Common myeloid progenitor, CD34-positive (primary cell): ENCODE results near the gene COG4.
"Not testable (repeated sequence)": the region's sequence is repeated elsewhere in the genome, so short reads cannot be mapped to it uniquely, and the experiment has no call there.

Source experiments
- CTCF ChIA-PET: fragments of 350-600 bp; sonication (Branson Sonifier 250); formaldehyde crosslinking; loops from one replicate; lab custom pipeline; 2021; ENCODE audit warnings: antibody characterized with exemption; lab: Charles Lee
- POLR2A ChIA-PET: fragments of 350-600 bp; sonication (Branson Sonifier 250); formaldehyde crosslinking; loops from one replicate; lab custom pipeline; 2021; ENCODE audit warnings: antibody characterized with exemption; lab: Charles Lee
- DNase-seq, 3 donors: peaks; one replicate each; pipeline versions ENCODE4 v3.0.0 to v3.0.0-alpha.2; 2013
- H3K27ac ChIP-seq, 2 experiments: 1 replicate in 1 of 2; 2 replicates in 1 of 2; pipeline ENCODE4 v1.7.0; 2013; ENCODE audit warnings: inconsistent platforms in 2 of 2, low read length in 2 of 2, mild to moderate bottlenecking in 2 of 2, low read depth in 1 of 2, moderate library complexity in 1 of 2; ENCODE audit not compliant: severe bottlenecking in 2 of 2, insufficient read depth in 1 of 2, poor library complexity in 1 of 2
- H3K27me3 ChIP-seq, 5 experiments: replicated peaks in 2 of 5; 1 replicate in 3 of 5; 2 replicates in 2 of 5; pipeline versions ENCODE4 v1.6.1 to v1.7.0; 2013; ENCODE audit warnings: low read length in 4 of 5, mild to moderate bottlenecking in 2 of 5, moderate library complexity in 2 of 5, inconsistent platforms in 1 of 5; ENCODE audit not compliant: insufficient read depth in 5 of 5, control insufficient read depth in 4 of 5
- H3K36me3 ChIP-seq, 4 experiments: 1 replicate in 2 of 4; 2 replicates in 2 of 4; pipeline versions ENCODE4 v1.6.1 to v1.7.0; 2013; ENCODE audit warnings: low read length in 3 of 4, control low read depth in 1 of 4, mild to moderate bottlenecking in 1 of 4; ENCODE audit not compliant: control insufficient read depth in 4 of 4, insufficient read depth in 4 of 4
- H3K4me1 ChIP-seq, 4 experiments: 1 replicate in 3 of 4; 2 replicates in 1 of 4; pipeline versions ENCODE4 v1.6.1 to v1.7.1; 2013; ENCODE audit warnings: low read length in 3 of 4, mild to moderate bottlenecking in 3 of 4, control low read depth in 1 of 4, inconsistent platforms in 1 of 4, moderate library complexity in 1 of 4; ENCODE audit not compliant: control insufficient read depth in 4 of 4, insufficient read depth in 4 of 4; ENCODE audit errors: control extremely low read depth in 1 of 4
- H3K4me3 ChIP-seq, 7 experiments: 1 replicate in 4 of 7; 2 replicates in 3 of 7; pipeline versions ENCODE4 v1.5.1 to v1.7.0; 2013; ENCODE audit warnings: mild to moderate bottlenecking in 7 of 7, low read length in 6 of 7, moderate library complexity in 6 of 7, inconsistent platforms in 2 of 7, low read depth in 2 of 7, control low read depth in 1 of 7; ENCODE audit not compliant: insufficient read depth in 4 of 7, control insufficient read depth in 1 of 7; ENCODE audit errors: extremely low read depth in 1 of 7
- H3K9me3 ChIP-seq, 5 experiments: 1 replicate in 4 of 5; 2 replicates in 1 of 5; pipeline versions ENCODE4 v1.6.1 to v1.7.1; 2013; ENCODE audit warnings: low read length in 4 of 5, mild to moderate bottlenecking in 2 of 5, inconsistent platforms in 1 of 5, low read depth in 1 of 5, moderate library complexity in 1 of 5; ENCODE audit not compliant: control insufficient read depth in 4 of 5, insufficient read depth in 2 of 5; ENCODE audit errors: control extremely low read depth in 1 of 5
- WGBS: methylation state at CpG from one replicate; pipeline ENCODE4 v1.1.5; 2013; ENCODE audit not compliant: insufficient coverage; 5-methylcytosine and 5-hydroxymethylcytosine counted together

Gene COG4

GRCh38 chr16:70454222-70455034 lies 68.9 kb downstream of the COG4 start, which contains the start of gene FCSK:
TSS of gene FCSK (plus strand) at chr16:70454595. CDS start at chr16:70463191, 8,596 bp downstream.
- peaks cover 6 to 12% (median 7%) of the 10 kb centered on the region in 4 experiments for H3K4me1 ChIP-seq
- no peaks in the 10 kb centered on the region for H3K36me3 ChIP-seq
- peak; percentile 73 to 86 (median 76) for DNase-seq
- peak within 1 kb of the TSS; percentile 99 for H3K27ac ChIP-seq
- H3K27me3 ChIP-seq = peaks cover 0 to 12% (median 0%) of the 10 kb centered on the region in 5 experiments
- ChIA-PET POLR2A (interaction anchor here (1.0 kb wide), 1 partner anchor 21 kb away, joined by 3 read pairs; no protein-coding TSS in a partner anchor), CTCF (interaction anchor here (0.9 to 2.1 kb wide), 11 partner anchors 10 to 77 kb away, joined by 3 to 10 read pairs (median 4); no protein-coding TSS in a partner anchor)
- H3K9me3 ChIP-seq = no peaks in the 10 kb centered on the region
- H3K4me3 ChIP-seq = peak within 1 kb of the TSS; percentile 81 to 93 (median 87)
- WGBS = 0% methylated on average over 50 of the region's 67 CpGs

DNA sequence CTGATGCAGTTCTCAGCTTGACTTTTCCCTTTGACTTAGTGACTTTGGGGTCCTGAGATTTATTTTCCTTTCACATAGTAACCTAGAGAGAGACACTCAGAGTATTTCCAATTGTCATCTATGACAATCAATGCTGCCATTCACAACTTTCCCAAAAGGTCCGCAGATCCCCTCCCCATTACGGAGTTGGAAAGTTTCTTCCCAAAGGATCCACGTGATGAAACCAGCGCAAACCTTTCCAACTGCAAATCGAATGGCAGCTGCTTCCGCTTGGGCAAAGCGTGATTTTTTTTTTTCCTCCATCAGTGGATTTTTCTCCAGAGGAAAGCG lies 69.5 kb downstream of the COG4 start:
- Histone ChIP-seq H3K4me1 (peaks cover 6 to 12% (median 7%) of the 10 kb centered on the region in 4 experiments), H3K36me3 (no peaks in the 10 kb centered on the region), H3K27ac (peak overlapping the region; percentile 99), H3K9me3 (no peaks in the 10 kb centered on the region), H3K27me3 (peaks cover 0 to 12% (median 0%) of the 10 kb centered on the region in 5 experiments), H3K4me3 (peak overlapping the region; percentile 81 to 93 (median 87))
- no peak for DNase-seq
- 0% methylated on average over 7 of the region's 8 CpGs for WGBS
- ChIA-PET POLR2A (interaction anchor here (1.0 kb wide), 1 partner anchor 20 kb away, joined by 3 read pairs; no protein-coding TSS in a partner anchor), CTCF (interaction anchor here (1.0 to 2.1 kb wide), 8 partner anchors 10 to 77 kb away, joined by 3 to 10 read pairs (median 4); no protein-coding TSS in a partner anchor)

GRCh38 chr16:70453117-70453891 lies 70.0 kb downstream of the COG4 start:
- H3K27ac ChIP-seq = peak overlapping the region in 1 of 2 experiments; percentile 99
- DNase-seq = no peak
- H3K4me1 ChIP-seq = peaks cover 6 to 12% (median 7%) of the 10 kb centered on the region in 4 experiments
- 98% methylated on average over 8 of the region's 11 CpGs for WGBS
- no peaks in the 10 kb centered on the region for H3K9me3 ChIP-seq
- H3K4me3 ChIP-seq = peak overlapping the region in 6 of 7 experiments; percentile 81 to 93 (median 86)
- no peaks in the 10 kb centered on the region for H3K36me3 ChIP-seq
- ChIA-PET POLR2A (interaction anchor here (1.0 kb wide), 1 partner anchor 19 kb away, joined by 3 read pairs; no protein-coding TSS in a partner anchor), CTCF (interaction anchor here (1.0 to 2.1 kb wide), 9 partner anchors 11 to 76 kb away, joined by 3 to 10 read pairs (median 4); no protein-coding TSS in a partner anchor)
- H3K27me3 ChIP-seq = peaks cover 0 to 12% (median 0%) of the 10 kb centered on the region in 5 experiments

- WGBS = 69% methylated on average over 8 of the region's 25 CpGs
- POLR2A ChIA-PET, H3K27ac ChIP-seq, DNase-seq, H3K36me3 ChIP-seq, H3K9me3 ChIP-seq: not testable (repeated sequence)
- H3K4me1 ChIP-seq = peaks cover 6 to 12% (median 7%) of the 10 kb centered on the region in 4 experiments
- H3K4me3 ChIP-seq = peak overlapping the region in 1 of 7 experiments; percentile 38
- H3K27me3 ChIP-seq = peaks cover 0 to 12% (median 0%) of the 10 kb centered on the region in 5 experiments
- CTCF ChIA-PET = interaction anchor here (0.7 kb wide), 1 partner anchor 10 kb away, joined by 3 read pairs; no protein-coding TSS in a partner anchor
These were observed 72.4 kb downstream of the COG4 start for GRCh38 chr16:70451004-70451340.

DNA sequence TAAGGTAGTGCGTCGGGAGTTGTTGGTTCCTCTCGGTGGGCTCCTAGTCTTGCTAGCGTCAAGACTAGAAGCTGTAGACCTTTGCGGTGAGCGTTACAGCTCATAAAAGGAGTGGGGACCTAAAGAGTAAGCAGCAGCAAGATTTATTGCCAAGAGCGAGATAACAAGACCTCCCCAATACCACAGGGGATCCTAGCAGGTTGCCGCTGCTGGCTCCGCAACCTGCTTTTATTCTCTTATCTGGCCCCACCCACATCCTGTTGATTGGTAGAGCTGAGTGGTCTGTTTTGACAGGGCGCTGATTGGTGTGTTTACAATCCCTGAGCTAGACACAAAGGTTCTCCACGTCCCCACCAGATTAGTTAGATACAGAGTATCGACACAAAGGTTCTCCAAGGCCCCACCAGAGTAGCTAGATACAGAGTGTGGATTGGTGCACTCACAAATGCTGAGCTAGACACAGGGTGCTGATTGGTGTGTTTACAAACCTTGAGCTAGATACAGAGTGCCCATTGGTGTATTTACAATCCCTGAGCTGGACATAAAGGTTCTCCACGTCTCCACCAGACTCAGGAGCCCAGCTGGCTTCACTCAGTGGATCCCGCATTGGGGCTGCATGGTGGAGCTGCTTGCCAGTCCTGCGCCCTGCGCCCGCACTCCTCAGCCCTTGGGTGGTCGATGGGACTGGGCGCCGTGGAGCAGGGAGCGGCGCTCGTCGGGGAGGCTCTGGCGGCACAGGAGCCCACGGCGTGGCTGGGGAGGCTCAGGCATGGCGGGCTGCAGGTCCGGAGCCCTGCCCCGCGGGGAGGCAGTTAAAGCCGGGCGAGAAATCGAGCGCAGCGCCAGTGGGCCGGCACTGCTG lies 73.0 kb downstream of the COG4 start:
- H3K4me3 ChIP-seq = peak overlapping the region in 1 of 7 experiments; percentile 38
- POLR2A ChIA-PET = not testable (repeated sequence)

DNA sequence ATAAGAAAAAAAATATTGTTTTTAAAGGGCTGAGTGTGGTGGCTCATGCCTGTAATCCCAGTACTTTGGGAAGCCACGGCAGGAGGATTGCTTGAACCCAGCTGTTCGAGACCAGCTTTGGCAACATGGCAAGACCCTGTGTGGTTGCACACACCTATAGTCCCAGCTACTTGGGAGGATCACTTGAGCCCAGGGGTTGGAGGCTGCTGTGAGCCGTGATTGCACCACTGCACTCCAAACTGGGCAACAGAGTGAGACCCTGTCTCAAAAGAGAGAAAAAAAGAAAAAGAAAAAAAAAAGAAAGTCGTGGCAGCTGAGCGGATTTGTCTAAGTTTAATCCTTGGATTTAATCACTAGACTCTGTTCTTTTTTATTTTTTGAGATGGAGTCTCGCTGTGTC lies 75.3 kb downstream of the COG4 start:
- no peak overlapping the region for H3K27ac ChIP-seq
- POLR2A ChIA-PET = no interaction called here
- DNase-seq = no peak
- no peaks in the 10 kb centered on the region for H3K9me3 ChIP-seq
- peaks cover 0 to 12% (median 0%) of the 10 kb centered on the region in 5 experiments for H3K27me3 ChIP-seq
- no peaks in the 10 kb centered on the region for H3K36me3 ChIP-seq
- peaks cover 0 to 6% (median 1%) of the 10 kb centered on the region in 4 experiments for H3K4me1 ChIP-seq
- WGBS = 100% methylated on average over 5 of the region's 6 CpGs
- CTCF ChIA-PET = interaction anchor here (1.0 kb wide), 1 partner anchor 42 kb away, joined by 3 read pairs; no protein-coding TSS in a partner anchor
- no peak overlapping the region for H3K4me3 ChIP-seq

More for the DNA sequence above, 73.0 kb downstream of the COG4 start:
- CTCF ChIA-PET = interaction anchor here (1.4 kb wide), 1 partner anchor 51 kb away, joined by 4 read pairs; no protein-coding TSS in a partner anchor
- peaks cover 0 to 12% (median 0%) of the 10 kb centered on the region in 5 experiments for H3K27me3 ChIP-seq
- H3K36me3 ChIP-seq, H3K27ac ChIP-seq, H3K9me3 ChIP-seq: not testable (repeated sequence)
- H3K4me1 ChIP-seq = peaks cover 6 to 12% (median 7%) of the 10 kb centered on the region in 4 experiments
- DNase-seq = peak in 2 of 3 donors; percentile 26 to 47
- WGBS = 82% methylated on average over 20 of the region's 37 CpGs
